GM18873 (cell line): Measurements from ENCODE around the gene IER2.
A peak's percentile ranks its signal among the peaks of the same experiment; 100 is the strongest.
"Not testable (repeated sequence)": the region's sequence is repeated elsewhere in the genome, so short reads cannot be mapped to it uniquely, and the experiment has no call there.

Source experiments
- ATAC-seq: cut with Tn5 transposase; IDR thresholded peaks from one replicate; pipeline ENCODE4 v1.9.1; 2021; ENCODE audit warnings: mild to moderate bottlenecking, moderate library complexity, moderate number of reproducible peaks; ENCODE audit not compliant: unreplicated experiment, low FRiP score

Gene IER2

GRCh38 chr19:13162724-13163608 is 12.8 kb downstream of the IER2 start:
- peak; percentile 58 for ATAC-seq

GRCh38 chr19:13163609-13164342 is 13.6 kb downstream of the IER2 start:
- ATAC-seq: no peak

GRCh38 chr19:13164343-13165161 is 14.3 kb downstream of the IER2 start:
- ATAC-seq: no peak

GRCh38 chr19:13165162-13165997 is 15.2 kb downstream of the IER2 start:
- ATAC-seq: no peak

- ATAC-seq: not testable (repeated sequence)
Measured at GRCh38 chr19:13166151-13166550, 15.9 kb downstream of the IER2 start.

- no peak for ATAC-seq
Measured at GRCh38 chr19:13169769-13170168, 19.6 kb downstream of the IER2 start.

- no peak for ATAC-seq
Measured at GRCh38 chr19:13171146-13171545, 20.9 kb downstream of the IER2 start.

- no peak for ATAC-seq
Measured at GRCh38 chr19:13172346-13173138, 22.3 kb downstream of the IER2 start.

GRCh38 chr19:13173139-13173737 is 23.0 kb downstream of the IER2 start:
- ATAC-seq: no peak

- ATAC-seq: no peak
Measured at GRCh38 chr19:13176345-13176744, 26.1 kb downstream of the IER2 start.

GRCh38 chr19:13177584-13177983 is 27.4 kb downstream of the IER2 start:
- ATAC-seq: not testable (repeated sequence)

- not testable (repeated sequence) for ATAC-seq
Measured at GRCh38 chr19:13178291-13178690, 28.1 kb downstream of the IER2 start.

GRCh38 chr19:13181747-13182388 is 31.7 kb downstream of the IER2 start:
- ATAC-seq: no peak

- ATAC-seq: not testable (repeated sequence)
Measured at GRCh38 chr19:13184926-13185325, 34.7 kb downstream of the IER2 start.

- not testable (repeated sequence) for ATAC-seq
Measured at GRCh38 chr19:13185763-13186657, 35.8 kb downstream of the IER2 start.

GRCh38 chr19:13186688-13187087 is 36.5 kb downstream of the IER2 start:
- ATAC-seq: not testable (repeated sequence)

GRCh38 chr19:13187419-13187818 is 37.2 kb downstream of the IER2 start:
- ATAC-seq: no peak
